ENCODE data around the gene IGSF5.

- no peak for TF ChIP-seq PATZ1 (CRISPR knock-in tag; IDR thresholded peaks at IDR 0.05; ENCODE audit: borderline replicate concordance)
- TF ChIP-seq EGR1 (conservative IDR thresholded peaks at IDR 0.05), result no peak
- TF ChIP-seq YY1 (IDR thresholded peaks at IDR 0.05; ENCODE audit: borderline replicate concordance in 1 of 3, control insufficient read depth in 1 of 3, extremely low read depth in 1 of 3, insufficient read depth in 3 of 3, insufficient read length in 1 of 3, insufficient replicate concordance in 2 of 3, low read depth in 1 of 3, low read length in 2 of 3), result no peak
- TF ChIP-seq CTCF (IDR thresholded peaks at IDR 0.05 in 2 of 3, conservative IDR thresholded peaks at IDR 0.05 in 1 of 3; ENCODE audit: insufficient read depth in 2 of 3, low read depth in 1 of 3, low read length in 3 of 3), result no peak
- no peak for TF ChIP-seq E2F1 (CRISPR knock-in tag; IDR thresholded peaks at IDR 0.05)
- no peak for TF ChIP-seq TAF9B (IDR thresholded peaks at IDR 0.05; ENCODE audit: partially characterized antibody)
- TF ChIP-seq MAZ (CRISPR knock-in tag; conservative IDR thresholded peaks at IDR 0.05 in 1 of 2, IDR thresholded peaks at IDR 0.05 in 1 of 2), result no peak
- no peak for TF ChIP-seq E2F6 (IDR thresholded peaks at IDR 0.05; ENCODE audit: borderline replicate concordance in 1 of 2, extremely low read depth in 1 of 2, insufficient read depth in 1 of 2, insufficient read length in 1 of 2, low read depth in 1 of 2, low read length in 1 of 2, poor library complexity in 1 of 2, severe bottlenecking in 1 of 2)
- no peak for TF ChIP-seq ZFX (CRISPR knock-in tag; IDR thresholded peaks at IDR 0.05)
- no peak for TF ChIP-seq EZH2 (IDR thresholded peaks at IDR 0.05; ENCODE audit: borderline replicate concordance, low read depth, low read length)
- no peak for TF ChIP-seq TRIM28 (IDR thresholded peaks at IDR 0.05)
- no peak for TF ChIP-seq SOX6 (IDR thresholded peaks at IDR 0.05)
- TF ChIP-seq CREB1 (IDR thresholded peaks at IDR 0.05), result no peak
- TF ChIP-seq CREB1 (CRISPR knock-in tag; IDR thresholded peaks at IDR 0.05), result no peak
- no peak for TF ChIP-seq BCOR (IDR thresholded peaks at IDR 0.05)
These were observed 32.7 kb upstream of the IGSF5 start for GRCh38 chr21:39712273-39712672.
